KMS-11 (cell line): ENCODE measurements around the gene RANBP1.

Experiments used
- H2AFZ ChIP-seq: fragments of 200-600 bp; sonication (generic); 2 replicates; pipeline ENCODE4 v1.6.1; 2016; ENCODE audit warnings: antibody characterized with exemption, mixed run types, low read depth
- H3K27ac ChIP-seq: fragments of 200-600 bp; sonication (generic); 2 replicates; pipeline ENCODE4 v1.6.1; 2016; ENCODE audit warnings: mild to moderate bottlenecking, mixed run types
- H3K27me3 ChIP-seq: fragments of 200-600 bp; sonication (generic); 2 replicates; pipeline ENCODE4 v1.6.1; 2017; ENCODE audit warnings: mild to moderate bottlenecking, low read depth, mixed run types, moderate library complexity; ENCODE audit not compliant: insufficient read depth
- H3K36me3 ChIP-seq: fragments of 200-600 bp; sonication (generic); 2 replicates; pipeline ENCODE4 v1.6.1; 2017; ENCODE audit warnings: mild to moderate bottlenecking, mixed run types; ENCODE audit not compliant: insufficient read depth
- H3K4me1 ChIP-seq: fragments of 200-600 bp; sonication (generic); 2 replicates; pipeline ENCODE4 v1.6.1; 2016; ENCODE audit warnings: mild to moderate bottlenecking, low read depth, mixed run types; ENCODE audit not compliant: poor library complexity, severe bottlenecking
- H3K4me2 ChIP-seq: fragments of 200-600 bp; sonication (generic); 2 replicates; pipeline ENCODE4 v1.7.0; 2016; ENCODE audit warnings: mild to moderate bottlenecking, mixed run types
- H3K4me3 ChIP-seq: fragments of 200-600 bp; sonication (generic); IDR thresholded peaks from 2 replicates; pipeline ENCODE4 v1.6.1; 2017; ENCODE audit warnings: low read depth, low read length, mixed read lengths; ENCODE audit not compliant: insufficient read depth
- H3K79me2 ChIP-seq: fragments of 200-600 bp; sonication (generic); 2 replicates; pipeline ENCODE4 v1.6.1; 2016; ENCODE audit warnings: low read depth, mixed run types; ENCODE audit not compliant: insufficient read depth
- H3K9ac ChIP-seq: fragments of 200-600 bp; sonication (generic); 2 replicates; pipeline ENCODE4 v1.6.1; 2016; ENCODE audit warnings: mild to moderate bottlenecking, mixed run types
- H4K20me1 ChIP-seq: fragments of 200-600 bp; sonication (generic); 2 replicates; pipeline ENCODE4 v1.6.1; 2016; ENCODE audit warnings: mild to moderate bottlenecking, mixed run types; ENCODE audit not compliant: insufficient read depth
- CTCF ChIP-seq: fragments of 200-600 bp; sonication (generic); conservative IDR thresholded peaks from 2 replicates; pipeline ENCODE4 v1.6.1; 2017; ENCODE audit warnings: low read depth, mild to moderate bottlenecking, antibody characterized with exemption, low read length, moderate library complexity, mixed read lengths

Gene RANBP1

DNA sequence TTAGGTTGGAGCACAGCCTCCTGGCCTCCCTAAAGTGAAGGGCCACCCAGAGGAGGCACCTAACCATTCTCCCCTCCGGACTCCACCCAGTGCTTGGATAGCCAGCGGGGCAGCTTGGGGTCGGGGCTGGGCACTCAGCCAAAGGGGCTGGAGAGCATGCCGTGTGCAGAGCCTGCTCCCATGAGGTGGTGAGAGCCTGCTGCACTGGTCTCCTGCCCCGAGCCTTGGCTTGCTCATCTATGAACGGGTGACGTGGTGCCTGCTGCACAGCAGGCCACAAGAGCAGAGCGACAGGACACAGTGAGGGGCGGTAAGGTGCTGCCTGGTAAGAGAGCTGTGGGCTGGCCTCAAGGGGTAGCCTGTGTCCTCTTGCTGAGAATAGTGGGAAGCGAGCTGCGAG lies 49.0 kb downstream of the RANBP1 start:
- Histone ChIP-seq H2AFZ (no peak overlapping the region), H3K9ac (no peak overlapping the region)

GRCh38 chr22:20165421-20165820 lies 49.5 kb downstream of the RANBP1 start:
- no peak overlapping the region for H3K27ac ChIP-seq
- H3K27me3 ChIP-seq: peaks cover 56% of the 10 kb centered on the region
- H3K9ac ChIP-seq: no peak overlapping the region
- H3K79me2 ChIP-seq: no peaks in the 10 kb centered on the region
- H4K20me1 ChIP-seq: no peaks in the 10 kb centered on the region
- no peak for TF ChIP-seq CTCF
- no peaks in the 10 kb centered on the region for H3K4me1 ChIP-seq
- H2AFZ ChIP-seq: no peak overlapping the region
- H3K36me3 ChIP-seq: no peaks in the 10 kb centered on the region
- no peak overlapping the region for H3K4me2 ChIP-seq
- no peak overlapping the region for H3K4me3 ChIP-seq

More for the DNA sequence above, 49.0 kb downstream of the RANBP1 start:
- Histone ChIP-seq H3K36me3 (no peaks in the 10 kb centered on the region), H3K27ac (no peak overlapping the region), H3K4me1 (no peaks in the 10 kb centered on the region), H3K4me3 (no peak overlapping the region), H3K79me2 (no peaks in the 10 kb centered on the region), H4K20me1 (no peaks in the 10 kb centered on the region), H3K27me3 (peaks cover 56% of the 10 kb centered on the region), H3K4me2 (no peak overlapping the region)
- no peak for TF ChIP-seq CTCF

DNA sequence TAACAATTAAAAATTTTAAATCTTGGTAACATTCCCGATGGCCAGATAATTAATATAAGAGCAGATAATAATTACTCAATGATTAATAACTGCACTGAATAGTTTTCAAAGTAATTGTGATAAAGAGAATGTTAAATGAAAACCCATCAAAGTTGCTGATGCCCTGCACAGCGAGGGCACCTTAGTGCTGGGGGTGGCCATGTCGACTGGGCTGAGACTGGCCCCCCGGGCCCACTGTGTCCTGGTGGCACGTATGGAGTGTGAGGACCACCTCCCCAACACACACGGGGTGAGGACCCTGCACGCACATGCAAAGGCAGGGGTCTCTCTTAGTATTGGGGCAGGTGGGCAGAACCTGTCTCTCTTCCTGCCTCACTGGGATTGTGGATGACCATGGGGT lies 50.0 kb downstream of the RANBP1 start:
- Histone ChIP-seq H3K36me3 (no peaks in the 10 kb centered on the region), H2AFZ (no peak overlapping the region), H3K27ac (no peak overlapping the region)

GRCh38 chr22:20166703-20167102 lies 50.8 kb downstream of the RANBP1 start:
- Histone ChIP-seq H3K36me3 (no peaks in the 10 kb centered on the region), H3K27ac (no peak overlapping the region)

More for the DNA sequence above, 50.0 kb downstream of the RANBP1 start:
- no peak overlapping the region for H3K9ac ChIP-seq
- TF ChIP-seq CTCF: no peak
- no peaks in the 10 kb centered on the region for H3K79me2 ChIP-seq
- no peak overlapping the region for H3K4me2 ChIP-seq
- H4K20me1 ChIP-seq: no peaks in the 10 kb centered on the region
- no peak overlapping the region for H3K4me3 ChIP-seq
- H3K27me3 ChIP-seq: peaks cover 60% of the 10 kb centered on the region
- no peaks in the 10 kb centered on the region for H3K4me1 ChIP-seq

More at GRCh38 chr22:20166703-20167102, 50.8 kb downstream of the RANBP1 start:
- H3K9ac ChIP-seq: no peak overlapping the region
- no peak overlapping the region for H3K4me2 ChIP-seq
- no peak for TF ChIP-seq CTCF
- H3K79me2 ChIP-seq: no peaks in the 10 kb centered on the region
- no peak overlapping the region for H3K4me3 ChIP-seq
- peaks cover 61% of the 10 kb centered on the region for H3K27me3 ChIP-seq
- H3K4me1 ChIP-seq: no peaks in the 10 kb centered on the region
- H2AFZ ChIP-seq: no peak overlapping the region
- no peaks in the 10 kb centered on the region for H4K20me1 ChIP-seq
